ENCODE measurements around the gene TIPARP.
"Not testable (repeated sequence)": the region's sequence is repeated elsewhere in the genome, so short reads cannot be mapped to it uniquely, and the experiment has no call there.

GRCh38 chr3:156711944-156712343 lies 37.6 kb downstream of the TIPARP start:
- TF ChIP-seq SRSF4 (IDR thresholded peaks at IDR 0.05; ENCODE audit: low read depth, low read length, poor library complexity, severe bottlenecking); ZNF572 (CRISPR knock-in tag; IDR thresholded peaks at IDR 0.05); EZH2 (conservative IDR thresholded peaks at IDR 0.05; ENCODE audit: low read depth, low read length): not testable (repeated sequence)
